ENCODE results near the gene PC. TPM values are rescaled to one million over a fixed set of nuclear protein-coding genes. Genes with fewer than 3 reads are reported as not detected.
A peak's percentile ranks its signal among the peaks of the same experiment; 100 is the strongest.

The PC gene
- total and polyA plus RNA-seq, 9 of the 15 experiments (the other 6 are each of a cell fraction or from before 2014, with no cell fraction given) = 0.94 to 38.0 (median 8.7) TPM

GRCh38 chr11:66912361-66912760, 45.8 kb downstream of the PC start:
- H2AFZ ChIP-seq (ENCODE audit: low read depth, low read length) = no peak overlapping the region
- DNase-seq (ENCODE audit: extremely low read depth in 1 of 4, low spot score in 3 of 4) = no peak
- H3K36me3 ChIP-seq (ENCODE audit: control insufficient read depth, insufficient read depth, low read length) = no peaks in the 10 kb centered on the region; the same call in 2 of the 3 replicates
- no peak for ATAC-seq
- no peak overlapping the region for H3K27ac ChIP-seq (ENCODE audit: extremely low read depth, low read depth, low read length)
- peaks cover 10 to 16% of the 10 kb centered on the region in 2 experiments; a peak in 4 of 5 replicates for H3K4me1 ChIP-seq (replicated peaks in 1 of 2; ENCODE audit: control insufficient read depth in 2 of 2, insufficient read depth in 2 of 2, low read length in 2 of 2)
- in situ Hi-C loops (cut with MboI) (no loop called here), intact Hi-C loops (cut with micrococcal nuclease) (no loop called here)
- no peak overlapping the region for H3K4me3 ChIP-seq
- no peaks in the 10 kb centered on the region for H3K27me3 ChIP-seq (ENCODE audit: control insufficient read depth in 2 of 2, insufficient read depth in 2 of 2, low read length in 2 of 2)
- peak overlapping the region in 1 of 2 experiments; percentile 71; a peak in 1 of 4 replicates for H3K9ac ChIP-seq (ENCODE audit: insufficient read depth in 1 of 2, low read depth in 2 of 2, low read length in 2 of 2)
- POLR2A ChIA-PET = interaction anchor here (0.6 to 0.7 kb wide), 2 partner anchors 75 to 138 kb away, joined by 3 read pairs; no protein-coding TSS in a partner anchor
- TF ChIP-seq PKNOX1 (IDR thresholded peaks at IDR 0.05) (peak; percentile 82), NFRKB (IDR thresholded peaks at IDR 0.05; ENCODE audit: low read depth) (no peak), ZBTB33 (CRISPR knock-in tag; IDR thresholded peaks at IDR 0.05) (peak; percentile 40; the same call in 1 of the 2 replicates), ZNF436 (CRISPR knock-in tag; IDR thresholded peaks at IDR 0.05) (no peak)
- CTCF ChIA-PET (ENCODE audit: low intra/inter-chr PET ratio) = no interaction called here
- no peaks in the 10 kb centered on the region for H3K9me3 ChIP-seq (replicated peaks; ENCODE audit: control insufficient read depth, insufficient read depth, low read depth, low read length)
- no peak for FAIRE-seq
- H3K9me1 ChIP-seq (ENCODE audit: control insufficient read depth, insufficient read depth, low read length) = peaks cover 2% of the 10 kb centered on the region
- 77% methylated on average over 7 of the region's 7 CpGs for WGBS (ENCODE audit: insufficient coverage, low coverage, missing lambda C conversion rate)
- no peaks in the 10 kb centered on the region for H3K79me2 ChIP-seq (ENCODE audit: control insufficient read depth, insufficient read depth, low read length)
- no peak overlapping the region for H3K4me2 ChIP-seq (ENCODE audit: insufficient read depth, low read length)
- peaks cover 4% of the 10 kb centered on the region for H4K20me1 ChIP-seq (replicated peaks; ENCODE audit: control insufficient read depth, insufficient read depth, low read length)
- BruUV-seq (replicated peaks) = no TSS peak
